Epithelial cell of prostate (primary cell): ENCODE measurements around the gene GRK1.
"Not testable (repeated sequence)": the region's sequence is repeated elsewhere in the genome, so short reads cannot be mapped to it uniquely, and the experiment has no call there.

Experiments used
- DNase-seq: peaks from one replicate; pipeline ENCODE4 v3.0.0-alpha.2; 2011; ENCODE audit warnings: low read depth, low spot score
- H3K27ac ChIP-seq: fragments of 450-650 bp; 2 replicates; pipeline ENCODE4 v1.5.1; 2017; ENCODE audit warnings: mild to moderate bottlenecking

Gene GRK1

DNA sequence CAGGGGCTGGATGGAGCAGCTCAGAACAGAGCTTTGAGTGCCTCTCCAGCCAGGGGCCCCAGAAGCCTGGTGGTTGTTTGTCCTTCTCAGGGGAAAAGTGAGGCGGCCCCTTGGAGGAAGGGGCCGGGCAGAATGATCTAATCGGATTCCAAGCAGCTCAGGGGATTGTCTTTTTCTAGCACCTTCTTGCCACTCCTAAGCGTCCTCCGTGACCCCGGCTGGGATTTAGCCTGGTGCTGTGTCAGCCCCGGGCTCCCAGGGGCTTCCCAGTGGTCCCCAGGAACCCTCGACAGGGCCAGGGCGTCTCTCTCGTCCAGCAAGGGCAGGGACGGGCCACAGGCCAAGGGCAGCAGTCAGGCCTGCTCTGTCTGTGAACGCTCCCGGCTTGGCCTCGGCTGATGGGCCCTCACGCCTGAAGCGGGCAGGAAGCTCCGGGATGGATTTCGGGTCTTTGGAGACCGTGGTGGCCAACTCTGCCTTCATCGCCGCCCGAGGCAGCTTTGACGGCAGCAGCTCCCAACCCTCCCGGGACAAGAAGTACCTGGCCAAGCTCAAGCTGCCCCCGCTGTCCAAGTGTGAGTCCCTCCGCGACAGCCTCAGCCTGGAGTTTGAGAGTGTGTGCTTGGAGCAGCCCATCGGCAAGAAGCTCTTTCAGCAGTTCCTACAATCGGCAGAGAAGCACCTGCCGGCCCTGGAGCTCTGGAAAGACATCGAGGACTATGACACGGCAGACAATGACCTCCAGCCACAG lies at the start of gene GRK1:
GRK1 (plus strand) TSS at position 269 of the 751 bp plus-strand sequence; CDS start at position 437, 168 bp downstream.
- DNase-seq: no peak
- no peak within 1 kb of the TSS for H3K27ac ChIP-seq

DNA sequence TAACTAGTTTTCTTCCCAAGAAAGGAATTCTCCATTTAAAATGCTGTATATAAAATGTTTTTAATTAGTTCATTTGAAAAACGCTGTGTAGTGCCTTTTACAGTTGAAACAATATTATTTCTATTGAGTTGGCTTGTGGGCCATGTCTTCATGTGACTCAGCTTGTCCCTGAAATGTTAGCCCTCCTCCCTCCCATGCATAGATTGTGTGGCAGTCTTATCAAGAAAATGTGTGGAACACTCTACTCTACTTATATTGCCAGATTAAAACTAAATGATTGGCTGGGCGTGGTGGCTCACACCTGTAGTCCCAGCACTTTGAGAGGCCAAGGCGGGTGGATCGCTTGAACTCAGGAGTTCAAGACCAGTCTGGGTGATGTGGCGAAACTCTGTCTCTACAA lies 49.1 kb upstream of the GRK1 start:
- H3K27ac ChIP-seq: no peak overlapping the region

DNA sequence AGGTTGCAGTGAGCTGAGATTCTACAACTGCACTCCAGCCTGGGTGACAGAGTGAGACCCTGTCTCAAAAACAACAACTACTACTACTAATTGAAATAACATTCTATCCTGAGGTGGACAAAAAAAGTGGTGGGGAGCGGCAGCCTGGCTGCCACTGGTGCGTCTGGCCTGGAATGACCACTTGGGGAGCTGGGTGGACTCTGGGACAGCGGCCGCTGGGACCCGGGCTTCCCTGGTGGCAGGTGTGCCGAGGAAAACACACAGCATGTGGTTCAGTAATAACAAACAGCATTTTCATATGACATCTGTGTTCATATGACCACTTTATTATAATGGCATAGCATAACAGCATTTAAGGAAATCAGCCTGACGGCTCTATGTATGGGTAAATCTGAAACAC lies 48.6 kb upstream of the GRK1 start:
- H3K27ac ChIP-seq: no peak overlapping the region
- DNase-seq: no peak

More for the DNA sequence above, 49.1 kb upstream of the GRK1 start:
- DNase-seq: no peak

DNA sequence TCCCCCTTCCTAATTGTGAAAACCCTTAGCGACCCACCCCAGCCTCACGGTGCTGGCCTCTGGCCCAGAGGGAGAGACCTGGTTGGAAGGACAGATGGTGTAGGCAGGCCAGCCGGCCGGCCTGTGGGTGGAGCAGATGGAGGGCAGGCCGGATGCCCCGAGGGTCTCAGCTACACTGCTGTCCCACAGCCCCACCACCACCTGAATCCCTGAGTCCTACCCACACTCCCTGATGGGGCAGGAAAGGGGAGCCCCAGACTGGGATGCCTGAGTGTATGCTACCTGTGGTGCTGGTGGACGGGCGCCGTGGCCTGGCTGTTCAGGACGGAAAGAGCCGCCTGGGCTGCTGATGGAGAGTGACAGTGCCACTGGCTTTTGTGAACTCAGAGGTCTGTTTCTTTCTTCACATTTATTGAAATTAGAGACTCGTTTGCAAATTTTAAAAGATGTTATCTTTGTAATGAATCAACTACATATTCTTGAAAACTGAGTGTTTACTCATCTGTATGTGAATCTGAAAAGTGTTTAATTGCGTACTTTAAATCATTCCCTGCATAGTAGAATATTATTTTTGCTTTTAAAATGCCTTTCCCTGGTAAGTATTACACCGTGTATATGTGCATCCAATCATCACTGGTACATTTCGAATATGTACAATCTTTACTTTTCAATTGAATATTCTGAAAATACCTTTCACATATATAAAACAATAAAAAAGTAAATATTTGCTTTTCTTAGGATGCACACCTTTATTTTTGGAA lies 46.8 kb upstream of the GRK1 start:
- DNase-seq: no peak
- H3K27ac ChIP-seq: no peak overlapping the region

DNA sequence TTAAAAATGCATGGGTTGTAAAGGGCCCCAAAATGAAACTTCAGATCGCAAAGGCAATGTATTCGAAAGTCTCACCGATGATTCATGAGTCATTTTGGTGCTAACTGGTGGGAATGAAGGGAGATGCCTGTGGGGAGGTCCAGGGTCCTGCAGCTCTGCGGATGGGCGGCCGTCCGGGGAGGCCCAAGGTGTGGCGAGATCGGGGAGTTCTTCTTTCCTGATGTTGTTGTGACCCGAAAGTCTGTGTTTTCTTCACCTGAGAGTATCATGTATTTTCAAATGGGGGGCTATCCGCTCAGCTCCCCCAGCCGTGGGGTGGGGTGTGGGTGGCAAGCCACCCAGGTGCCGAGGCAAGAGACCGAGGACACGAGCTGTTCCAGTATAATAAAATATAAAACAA lies 46.0 kb upstream of the GRK1 start:
- DNase-seq: no peak
- no peak overlapping the region for H3K27ac ChIP-seq

DNA sequence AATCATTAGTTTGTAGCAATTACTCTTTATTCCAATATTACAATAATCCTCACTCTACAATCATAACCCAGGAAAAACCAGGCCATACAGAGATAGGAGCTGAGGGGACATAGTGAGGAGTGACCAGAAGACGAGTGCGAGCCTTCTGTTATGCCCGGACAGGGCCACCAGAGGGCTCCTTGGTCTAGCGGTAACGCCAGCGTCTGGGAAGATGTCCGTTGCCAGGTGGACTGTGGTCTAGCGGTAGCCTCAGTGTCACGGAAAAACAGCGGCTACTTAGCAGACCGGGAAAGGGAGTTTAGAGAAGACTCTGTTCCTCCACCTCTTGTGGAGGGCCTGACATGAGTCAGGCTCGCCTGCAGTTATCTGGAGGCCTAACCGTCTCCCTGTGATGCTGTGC lies 45.5 kb upstream of the GRK1 start:
- H3K27ac ChIP-seq, DNase-seq: not testable (repeated sequence)

DNA sequence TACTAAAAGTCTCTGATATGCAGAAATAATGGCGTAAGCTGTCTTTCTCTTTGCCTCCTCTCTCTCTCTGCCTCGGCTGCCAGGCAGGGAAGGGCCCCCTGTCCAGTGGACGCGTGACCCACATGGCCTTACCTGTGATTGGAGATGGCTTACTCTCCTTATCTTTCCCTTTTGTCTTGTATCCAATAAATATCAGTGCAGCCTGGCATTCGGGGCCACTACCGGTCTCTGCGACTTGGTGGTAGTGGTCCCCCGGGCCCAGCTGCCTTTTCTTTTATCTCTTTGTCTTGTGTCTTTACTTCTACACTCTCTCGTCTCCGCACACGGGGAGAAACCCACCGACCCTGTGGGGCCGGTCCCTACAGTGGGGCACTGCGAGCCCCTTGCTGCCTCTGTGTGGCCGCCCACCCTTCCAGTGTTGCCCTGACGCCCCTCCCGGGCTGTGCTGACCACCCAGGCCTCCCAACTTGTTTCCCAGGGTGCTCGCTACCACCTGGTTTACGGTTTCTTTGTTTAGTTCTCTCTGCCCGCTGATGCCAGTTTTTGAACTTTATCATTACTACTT lies 45.0 kb upstream of the GRK1 start:
- DNase-seq, H3K27ac ChIP-seq: not testable (repeated sequence)

DNA sequence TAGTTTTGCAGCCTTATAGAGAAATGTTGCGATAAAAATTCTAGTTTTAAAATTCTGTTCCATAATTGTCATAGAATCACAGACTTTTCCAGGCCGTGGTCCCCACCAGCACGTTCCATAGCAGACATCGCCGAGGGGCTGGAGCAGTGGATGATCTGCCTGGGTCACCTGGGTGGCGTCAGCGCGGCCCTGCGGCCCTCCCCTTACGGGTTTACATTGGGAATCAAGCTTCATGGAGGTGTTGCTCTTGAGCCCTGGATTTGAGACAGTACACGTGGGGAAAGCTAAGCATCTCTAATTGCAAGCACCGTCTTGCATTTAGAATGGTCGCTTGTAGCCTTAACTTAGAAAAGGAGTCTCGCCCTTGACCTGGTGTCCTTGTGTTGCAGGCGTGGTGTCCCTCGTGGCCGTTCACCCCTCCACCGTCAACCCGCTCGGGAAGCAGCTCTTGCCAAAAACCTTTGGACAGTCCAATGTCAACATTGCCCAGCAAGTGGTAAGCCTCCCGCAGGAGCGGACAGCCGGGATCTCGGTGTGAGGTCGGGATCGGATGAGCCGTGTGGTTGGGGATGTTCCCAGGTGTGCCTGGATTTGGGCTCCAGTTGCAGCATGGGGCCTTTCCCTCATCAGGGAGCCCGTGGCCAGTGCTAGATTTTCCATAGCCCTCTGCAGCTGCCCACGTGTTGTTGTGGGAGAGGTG lies 44.1 kb upstream of the GRK1 start:
- DNase-seq: no peak

DNA sequence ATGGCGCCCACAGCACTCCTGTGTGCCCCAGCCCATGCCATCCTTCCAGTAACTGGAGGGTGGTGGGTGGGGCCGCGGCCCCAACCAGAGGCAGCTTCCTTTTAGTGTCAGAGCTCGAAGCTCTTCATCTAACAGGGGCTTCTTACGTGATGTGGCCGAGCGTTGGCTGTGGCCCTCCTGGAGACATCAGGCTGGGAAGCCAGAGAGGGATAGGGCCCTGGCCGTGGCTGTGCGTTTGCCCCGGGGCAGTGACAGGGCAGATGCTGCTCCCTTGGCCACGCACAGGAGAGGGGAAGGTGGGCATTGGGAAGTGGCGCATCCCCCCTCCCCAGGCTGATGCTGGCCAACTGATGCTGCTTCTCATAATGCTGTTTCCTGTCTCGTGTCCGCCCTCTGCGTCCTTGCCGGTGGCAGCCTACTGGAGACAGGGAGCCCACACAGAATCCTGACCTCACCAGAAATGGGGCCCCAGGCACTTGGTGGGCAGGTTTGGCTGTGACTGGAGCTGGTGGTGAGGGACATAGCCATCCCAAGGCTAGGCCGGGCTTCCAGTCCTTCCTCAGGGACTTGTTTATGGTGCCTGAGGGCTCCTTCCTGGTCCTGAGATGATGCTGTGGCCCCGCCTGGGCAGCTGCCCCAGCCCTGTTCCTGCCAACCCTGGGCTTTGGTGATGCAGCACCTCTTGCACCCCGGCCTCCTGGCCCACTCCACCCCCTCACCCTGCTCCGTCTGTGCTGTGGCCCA lies 43.4 kb upstream of the GRK1 start:
- no peak for DNase-seq
- H3K27ac ChIP-seq: no peak overlapping the region

More for the DNA sequence above, 44.1 kb upstream of the GRK1 start:
- no peak overlapping the region for H3K27ac ChIP-seq

DNA sequence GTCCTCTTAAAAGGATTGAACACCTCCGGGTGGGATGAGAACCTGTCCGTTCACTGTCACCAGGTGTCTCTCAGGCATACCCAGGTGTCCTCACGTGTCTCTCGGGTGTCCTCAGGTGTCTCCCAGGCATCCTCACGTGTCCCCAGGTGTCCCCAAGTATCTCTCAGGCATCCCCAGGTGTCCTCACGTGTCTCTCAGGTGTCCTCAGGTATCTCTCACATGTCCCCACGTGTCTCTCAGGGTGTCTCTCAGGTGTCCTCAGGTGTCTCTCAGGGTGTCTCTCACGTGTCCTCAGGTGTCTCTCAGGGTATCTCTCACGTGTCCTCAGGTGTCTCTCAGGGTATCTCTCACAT lies 42.8 kb upstream of the GRK1 start:
- no peak for DNase-seq
- no peak overlapping the region for H3K27ac ChIP-seq

DNA sequence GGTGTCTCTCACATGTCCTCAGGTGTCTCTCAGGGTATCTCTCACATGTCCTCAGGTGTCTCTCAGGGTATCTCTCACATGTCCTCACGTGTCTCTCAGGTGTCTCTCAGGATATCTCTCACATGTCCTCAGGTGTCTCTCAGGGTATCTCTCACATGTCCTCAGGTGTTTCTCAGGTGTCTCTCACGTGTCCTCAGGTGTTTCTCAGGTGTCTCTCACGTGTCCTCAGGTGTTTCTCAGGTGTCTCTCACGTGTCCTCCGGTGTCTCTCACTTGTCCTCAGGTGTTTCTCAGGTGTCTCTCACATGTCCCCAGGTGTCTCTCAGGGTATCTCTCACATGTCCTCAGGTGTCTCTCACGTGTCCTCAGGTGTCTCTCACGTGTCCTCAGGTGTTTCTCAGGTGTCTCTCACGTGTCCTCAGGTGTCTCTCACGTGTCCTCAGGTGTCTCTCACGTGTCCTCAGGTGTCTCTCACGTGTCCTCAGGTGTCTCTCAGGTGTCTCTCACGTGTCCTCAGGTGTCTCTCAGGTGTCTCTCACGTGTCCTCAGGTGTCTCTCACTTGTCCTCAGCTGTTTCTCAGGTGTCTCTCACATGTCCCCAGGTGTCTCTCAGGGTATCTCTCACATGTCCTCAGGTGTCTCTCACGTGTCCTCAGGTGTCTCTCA lies 42.2 kb upstream of the GRK1 start:
- H3K27ac ChIP-seq, DNase-seq: not testable (repeated sequence)

DNA sequence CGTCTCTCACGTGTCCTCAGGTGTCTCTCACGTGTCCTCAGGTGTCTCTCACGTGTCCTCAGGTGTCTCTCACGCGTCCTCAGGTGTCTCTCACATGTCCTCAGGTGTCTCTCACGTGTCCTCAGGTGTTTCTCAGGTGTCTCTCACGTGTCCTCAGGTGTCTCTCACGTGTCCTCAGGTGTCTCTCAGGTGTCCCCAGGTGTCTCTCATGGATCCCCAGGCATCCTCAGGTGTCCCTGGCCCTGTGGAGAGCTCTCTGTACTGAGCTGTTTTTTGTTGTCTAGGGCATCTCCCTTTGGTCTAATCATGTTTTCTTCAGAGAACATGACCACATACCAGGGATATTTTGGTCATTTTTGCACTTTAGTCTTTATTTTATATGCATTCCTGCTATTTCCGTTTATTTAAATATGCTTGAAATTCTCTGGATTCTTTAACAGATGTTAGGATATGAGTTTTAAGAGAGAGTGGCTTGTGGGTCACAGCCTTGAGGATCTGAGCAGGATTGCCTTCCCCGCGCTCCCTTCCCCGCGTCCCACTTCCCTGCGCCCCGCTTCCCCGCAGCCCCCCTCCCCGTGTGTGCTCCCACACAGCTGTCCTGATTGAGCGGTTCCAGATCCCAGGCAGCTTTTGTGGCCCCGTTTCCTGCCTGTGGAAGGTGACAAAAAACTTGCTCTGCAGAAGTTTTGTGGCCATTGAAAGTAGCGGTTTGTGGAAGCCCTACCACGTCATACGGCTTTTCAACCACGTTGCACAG lies 40.9 kb upstream of the GRK1 start:
- DNase-seq: no peak
- no peak overlapping the region for H3K27ac ChIP-seq

DNA sequence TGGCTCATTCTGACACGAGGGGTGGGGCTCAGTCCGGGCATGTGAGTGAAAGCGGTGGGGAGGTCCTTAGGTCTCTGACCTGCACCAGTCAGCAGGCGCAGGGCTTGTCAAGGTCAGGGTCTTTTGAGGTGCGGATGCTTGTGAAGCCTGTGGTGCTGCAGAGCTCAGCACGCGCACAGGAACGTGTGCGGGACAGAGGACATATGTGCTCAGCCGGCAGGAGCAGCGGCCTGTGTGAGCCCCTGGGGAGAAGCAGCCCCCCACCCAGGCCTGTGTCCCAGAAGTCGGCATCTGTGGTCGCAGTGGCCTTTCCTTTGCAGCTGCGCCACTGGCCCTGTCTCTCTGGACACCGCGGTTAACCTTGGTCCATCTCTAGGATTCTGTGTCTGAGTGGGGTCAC lies 39.9 kb upstream of the GRK1 start:
- no peak overlapping the region for H3K27ac ChIP-seq
- no peak for DNase-seq

DNA sequence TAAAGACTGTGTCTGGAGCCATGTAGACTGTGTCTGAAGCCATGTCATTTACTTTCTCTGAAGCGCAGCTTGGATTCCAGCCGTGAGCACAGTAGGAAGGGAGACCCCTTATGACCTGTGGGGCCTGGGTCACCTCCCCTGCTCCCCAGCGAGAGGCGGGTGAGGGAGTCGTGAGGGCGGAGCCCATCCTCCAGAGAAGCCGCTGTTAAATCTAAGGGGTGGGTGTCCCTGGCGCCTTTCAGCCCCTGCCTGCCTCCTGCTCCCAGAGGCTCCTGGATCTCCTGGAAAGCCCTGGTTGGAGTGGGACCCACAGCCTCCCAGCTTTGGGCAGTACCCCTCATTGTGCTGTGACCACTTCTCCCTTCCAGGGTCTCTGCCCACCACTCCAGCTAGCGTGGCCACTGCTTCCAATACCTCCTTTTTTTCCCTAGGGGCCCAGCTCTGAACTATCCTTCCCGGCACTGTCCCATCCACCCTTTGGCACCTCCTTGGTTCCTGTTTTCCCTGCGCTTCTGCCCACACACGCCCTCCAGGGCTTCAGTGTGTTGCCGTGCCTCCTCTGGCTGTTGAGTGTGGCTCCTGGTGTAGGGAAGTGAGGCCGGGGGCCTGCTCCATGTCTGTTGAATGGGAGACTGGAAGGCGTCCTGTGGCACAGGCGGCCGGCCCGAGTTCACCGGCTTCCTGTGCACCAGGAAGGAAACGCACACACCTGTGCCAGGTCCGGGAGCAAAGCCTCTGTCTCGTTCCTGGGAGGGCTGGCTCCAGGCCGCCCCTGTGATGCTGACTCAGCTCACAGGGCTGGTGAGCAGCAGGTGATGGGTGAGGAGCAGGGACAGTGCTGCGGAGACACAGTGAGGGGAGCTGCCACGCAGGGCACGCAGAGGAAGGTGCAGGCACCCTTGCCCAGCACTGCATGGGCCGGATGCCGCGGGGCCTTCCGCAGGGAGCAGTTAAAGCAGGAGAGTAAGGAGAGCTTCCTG lies 38.4 kb upstream of the GRK1 start:
- H3K27ac ChIP-seq: no peak overlapping the region
- DNase-seq: no peak

DNA sequence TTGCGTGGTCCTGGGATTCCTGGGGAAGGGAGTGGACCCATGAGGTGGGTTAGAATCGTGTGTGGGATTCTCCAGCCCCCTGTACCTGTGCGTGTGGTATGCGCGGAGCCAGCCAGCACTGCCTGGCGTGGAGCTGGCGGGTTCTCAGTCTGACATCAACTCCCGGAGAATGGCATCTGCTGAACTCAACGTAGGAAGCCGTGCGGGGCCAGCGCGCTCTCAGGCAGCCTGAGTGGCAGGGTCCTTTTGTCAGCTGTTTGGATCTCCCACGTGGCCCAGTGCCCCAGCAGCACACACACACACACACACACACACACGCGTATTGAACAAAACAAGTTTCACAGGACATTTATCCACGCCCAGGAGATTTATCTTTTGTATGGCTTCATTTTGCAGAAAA lies 37.2 kb upstream of the GRK1 start:
- no peak for DNase-seq
- no peak overlapping the region for H3K27ac ChIP-seq

DNA sequence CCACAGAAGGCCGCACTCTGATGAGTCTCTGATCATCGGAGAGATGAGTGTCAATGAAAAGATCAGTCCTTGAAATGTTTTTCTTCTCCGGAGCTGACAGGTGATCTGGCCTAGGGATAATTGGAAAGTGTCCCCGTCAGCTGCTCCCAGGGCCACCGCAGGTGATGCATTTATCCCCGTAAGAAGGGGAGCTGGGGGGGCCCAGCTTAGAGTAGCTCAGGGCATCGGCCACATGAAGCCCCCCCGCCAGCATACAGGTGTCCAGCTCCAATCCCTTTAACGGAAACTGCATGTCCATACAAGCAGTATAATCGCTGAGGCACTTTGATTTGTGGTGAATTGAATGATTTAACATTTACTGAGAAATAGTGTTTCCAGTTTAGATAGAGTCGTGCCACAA lies 36.7 kb upstream of the GRK1 start:
- H3K27ac ChIP-seq: no peak overlapping the region
- no peak for DNase-seq

DNA sequence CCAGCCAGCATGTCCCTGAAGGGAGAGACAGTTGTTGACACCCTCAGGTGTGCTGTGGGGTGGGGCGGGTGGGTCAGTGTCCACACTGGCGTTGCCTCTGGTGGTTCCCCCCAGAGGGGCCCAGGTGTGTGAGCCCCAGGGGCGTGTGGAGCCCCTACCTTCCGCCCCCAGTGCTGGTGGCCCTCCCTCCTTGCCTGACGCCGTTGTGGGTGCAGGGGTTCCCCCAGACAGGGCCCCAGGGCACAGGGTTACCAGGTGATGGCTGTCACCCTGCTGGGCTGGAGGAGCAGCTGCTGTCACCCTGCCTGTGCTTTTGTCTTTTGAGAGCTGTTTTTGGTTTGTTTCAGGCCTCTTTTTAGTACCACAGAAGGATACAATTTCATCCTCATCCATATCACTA lies 36.2 kb upstream of the GRK1 start:
- DNase-seq: no peak
- no peak overlapping the region for H3K27ac ChIP-seq
